ENCODE measurements around the gene MED20.

Gene MED20

DNA sequence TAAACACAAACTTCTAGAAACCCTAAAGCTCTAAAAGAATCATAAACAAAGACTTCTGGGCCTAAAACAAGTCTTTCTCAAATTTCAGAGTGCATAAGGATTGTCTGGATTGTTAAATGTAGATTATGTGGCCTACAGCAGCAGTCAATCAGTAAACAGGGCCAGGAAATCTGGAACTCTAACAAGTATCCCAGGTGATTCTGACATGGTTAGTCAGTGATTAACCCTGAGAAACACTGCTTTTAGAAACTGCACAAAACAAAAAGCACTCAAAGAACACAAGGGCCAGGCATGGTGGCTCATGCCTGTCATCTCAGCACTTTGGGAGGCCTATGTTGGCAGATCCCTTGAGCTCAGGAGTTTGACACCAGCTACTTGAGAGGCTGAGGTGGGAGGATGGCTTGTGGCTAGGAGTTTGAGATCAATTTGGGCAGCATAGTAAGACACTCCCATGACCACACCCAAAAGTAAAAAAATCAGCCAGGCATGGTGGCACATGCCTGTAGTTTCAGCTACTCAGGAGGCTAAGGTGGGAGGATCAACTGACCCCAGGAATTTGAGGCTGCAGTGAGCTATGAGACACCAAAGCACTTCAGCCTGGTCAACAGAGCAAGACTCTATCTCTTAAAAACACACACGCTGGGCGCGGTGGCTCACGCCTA is 5.9 kb downstream of the MED20 start:
- H3K4me3 ChIP-seq (ENCODE audit: low read depth, low read length), result no peak overlapping the region

DNA sequence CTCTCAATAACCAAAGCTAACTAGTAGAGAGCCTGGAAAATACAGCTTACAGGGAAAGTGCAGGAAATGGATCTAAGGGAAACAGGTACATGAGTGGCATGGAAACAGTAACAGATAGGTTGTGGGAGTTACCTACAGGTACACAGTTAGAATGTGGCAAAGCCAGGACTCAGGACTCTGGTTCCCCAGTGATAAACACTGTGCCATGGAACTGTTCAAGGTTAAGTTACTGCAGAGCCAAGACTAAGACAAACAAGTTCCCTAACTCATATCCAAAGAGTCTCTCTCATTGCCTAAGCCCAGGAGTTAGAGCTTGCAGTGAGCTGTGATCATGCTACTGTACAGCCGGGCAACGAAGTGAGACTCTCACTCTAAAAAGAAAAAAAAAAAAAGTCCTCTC is 6.6 kb downstream of the MED20 start:
- no peak overlapping the region for H3K4me3 ChIP-seq (ENCODE audit: low read depth, low read length)

DNA sequence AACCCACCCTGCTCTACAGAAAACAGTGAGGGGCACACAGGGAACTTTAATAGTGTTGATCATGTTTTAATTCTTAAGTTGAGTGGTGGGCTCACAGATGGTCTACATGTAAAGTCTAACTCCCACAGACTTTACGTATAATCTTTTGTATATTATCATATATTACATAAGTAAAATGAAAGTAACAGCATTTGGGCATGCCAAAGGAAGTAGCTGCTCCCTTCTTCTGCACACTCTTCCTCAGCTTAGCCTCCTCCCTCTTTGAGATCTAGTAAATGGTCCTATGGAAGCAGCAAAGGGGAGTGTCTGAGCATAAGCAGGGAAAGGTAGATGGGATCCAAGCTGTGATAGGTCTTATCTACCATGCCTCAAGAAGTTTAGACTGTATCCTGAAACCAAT is 11.2 kb downstream of the MED20 start:
- no peak overlapping the region for H3K4me3 ChIP-seq (ENCODE audit: low read depth, low read length)

DNA sequence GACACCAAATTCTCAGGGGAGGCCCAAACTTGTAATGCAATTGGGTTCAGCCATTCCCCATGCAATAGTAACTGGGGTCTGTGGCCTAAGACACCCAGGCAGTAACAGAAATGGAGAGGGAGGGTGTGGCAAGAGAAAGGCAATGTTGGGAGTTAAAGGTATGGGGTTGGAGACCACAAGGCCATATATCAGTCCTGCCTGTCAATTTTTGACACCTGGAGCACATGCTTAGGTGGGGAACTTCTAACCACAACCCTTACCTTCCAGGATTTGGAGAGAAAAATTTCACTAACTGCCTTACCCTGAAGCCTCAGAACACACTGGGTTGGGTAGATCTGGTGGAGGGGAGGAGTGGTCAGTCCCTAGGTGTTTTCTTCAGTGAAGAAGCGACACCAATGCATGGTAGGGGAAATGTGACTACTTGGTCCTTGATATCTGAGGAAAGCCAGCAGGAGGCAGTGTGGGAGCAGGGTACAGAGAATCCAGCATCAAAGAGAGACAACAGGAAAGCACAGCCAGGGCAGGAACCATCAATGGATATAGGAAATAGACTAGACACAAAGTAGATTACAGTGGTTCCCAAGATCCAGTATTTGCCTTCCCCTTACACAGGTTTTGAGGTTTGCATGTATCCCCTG is 18.9 kb downstream of the MED20 start:
- no peak overlapping the region for H3K4me3 ChIP-seq (ENCODE audit: low read depth, low read length)

DNA sequence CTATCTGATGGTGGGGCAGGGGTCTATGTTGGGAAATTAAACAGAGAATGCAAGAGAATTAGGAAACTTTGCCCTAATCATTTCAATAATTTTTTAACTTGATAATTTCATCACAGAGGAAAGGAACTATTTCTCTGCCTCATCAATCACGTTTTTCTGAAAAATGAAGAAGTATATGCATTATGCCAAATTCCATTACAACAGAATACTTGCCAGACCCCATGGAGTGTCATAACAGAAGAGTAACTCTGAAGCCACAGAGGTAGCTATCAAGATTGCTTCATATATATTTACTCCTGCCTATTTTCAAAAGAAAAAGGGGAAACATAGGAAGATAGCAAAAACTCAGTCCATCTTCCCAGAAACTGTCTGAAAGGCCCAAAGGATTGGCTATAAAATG is 20.1 kb downstream of the MED20 start:
- no peak overlapping the region for H3K4me3 ChIP-seq (ENCODE audit: low read depth, low read length)

DNA sequence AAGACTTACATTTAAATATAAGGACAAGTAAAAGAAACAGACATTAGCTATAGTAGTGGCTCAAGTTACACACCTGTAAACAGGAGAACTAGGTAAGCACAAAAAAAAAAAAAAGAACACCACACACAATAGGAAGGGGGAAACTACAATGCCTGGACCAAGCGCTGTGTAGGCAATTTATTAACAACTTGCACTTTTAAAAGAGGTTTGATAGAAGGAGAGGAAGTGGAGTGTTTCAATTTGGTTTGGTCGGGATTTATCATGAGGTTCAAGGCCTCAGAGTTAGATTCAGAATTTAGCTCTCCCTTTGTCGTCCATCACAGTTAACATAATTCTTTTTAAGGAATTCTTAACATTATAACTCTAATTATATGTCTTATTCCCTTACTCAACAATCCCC is 24.7 kb downstream of the MED20 start:
- peak overlapping the region; percentile 72 for H3K4me3 ChIP-seq (ENCODE audit: low read depth, low read length)

DNA sequence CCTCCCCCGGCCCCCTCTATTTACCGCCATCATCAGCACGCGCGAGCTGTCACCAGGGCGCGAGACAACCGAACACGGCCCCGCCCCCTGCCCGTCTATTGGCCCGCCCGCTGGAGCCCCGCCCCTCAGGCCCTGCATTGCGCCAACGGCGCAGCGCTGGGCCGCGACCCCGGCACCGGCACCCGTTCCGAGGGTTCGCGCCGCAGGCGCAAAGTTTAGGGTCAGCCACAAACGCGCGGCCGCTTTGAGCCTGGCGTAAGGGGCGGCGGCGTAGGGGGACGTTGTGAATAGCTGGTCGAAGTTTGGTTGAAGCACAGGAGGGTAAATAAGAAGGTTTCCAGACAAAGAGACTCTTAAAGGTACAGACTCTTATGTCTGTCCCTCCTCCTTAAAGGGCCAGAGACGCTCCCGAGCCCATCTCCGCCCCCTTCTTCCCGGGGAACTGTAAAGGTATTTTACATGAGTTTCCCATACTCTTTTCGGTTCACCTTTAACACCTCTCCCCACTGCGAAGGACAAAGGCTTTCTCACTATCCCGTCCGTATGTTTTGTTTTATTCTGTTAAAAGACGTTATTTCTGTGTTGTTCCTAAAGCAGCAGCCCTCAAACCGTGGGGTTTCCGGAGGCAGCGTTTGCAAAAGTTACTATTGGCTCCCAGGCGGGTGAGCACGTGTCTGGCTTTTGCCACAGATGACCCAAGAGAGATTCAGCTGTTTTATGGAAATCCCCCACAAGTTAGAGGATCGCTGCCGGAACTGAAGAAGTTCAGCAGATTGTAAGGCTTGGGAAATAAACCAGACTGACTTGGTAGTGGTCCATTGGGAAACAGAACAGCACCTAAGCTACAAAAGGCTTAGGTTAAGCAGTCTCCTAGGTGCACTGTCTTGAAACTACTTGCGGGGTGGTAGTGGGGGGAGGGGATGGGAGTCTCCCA is 25.4 kb downstream of the MED20 start, which contains the start of gene USP49:
TSS of gene USP49 (minus strand) at position 76 of the 934 bp plus-strand sequence. CDS start 88,392 bp downstream, outside the sequence.
- peak within 1 kb of the TSS; percentile 85 for H3K4me3 ChIP-seq (ENCODE audit: low read depth, low read length)

DNA sequence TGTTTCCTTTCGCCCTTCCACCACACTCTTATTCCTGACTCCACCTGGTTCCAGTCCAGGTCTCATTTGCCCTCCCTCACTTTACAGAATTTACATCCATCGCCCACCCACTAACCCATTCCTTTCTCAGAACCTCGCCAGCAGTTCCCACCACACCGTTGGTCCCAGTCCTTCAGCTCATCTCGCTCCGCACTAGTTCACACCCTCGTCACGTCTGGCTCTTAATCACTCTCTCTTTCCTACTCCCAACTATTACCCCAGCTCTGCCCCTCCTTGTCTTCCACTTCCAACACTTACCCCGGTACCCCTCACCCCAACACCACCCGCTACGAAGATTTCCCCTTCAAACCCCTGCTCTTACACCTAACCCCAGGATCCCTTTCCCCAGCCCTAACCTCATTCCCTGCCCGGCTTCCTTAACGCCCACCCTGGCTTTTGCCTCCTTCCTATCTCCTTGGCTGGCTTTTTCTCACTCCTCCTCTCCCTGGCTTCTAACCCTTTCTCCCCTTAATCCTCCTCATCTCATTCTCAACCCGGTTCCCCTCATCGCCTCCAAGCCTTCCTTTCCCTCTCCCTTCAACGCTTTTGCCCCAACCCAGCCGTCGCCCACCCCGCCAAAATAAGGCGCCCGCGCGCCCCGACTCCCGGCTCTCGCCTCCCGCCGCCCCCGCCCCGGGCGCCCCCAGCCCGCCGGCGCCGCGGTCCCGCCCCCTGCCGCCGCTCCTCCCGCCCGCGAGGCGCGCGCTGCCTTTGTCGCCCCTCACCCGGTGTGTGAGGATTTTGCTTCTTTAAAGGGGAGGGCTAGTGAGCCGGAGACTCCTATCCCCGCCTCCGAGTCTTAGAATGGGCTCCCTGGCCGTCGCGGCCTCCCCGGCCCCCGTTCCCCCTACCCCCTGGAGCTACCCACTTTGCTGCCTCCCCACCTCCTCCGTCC is 26.3 kb downstream of the MED20 start:
- H3K4me3 ChIP-seq (ENCODE audit: low read depth, low read length), result peak overlapping the region; percentile 85

DNA sequence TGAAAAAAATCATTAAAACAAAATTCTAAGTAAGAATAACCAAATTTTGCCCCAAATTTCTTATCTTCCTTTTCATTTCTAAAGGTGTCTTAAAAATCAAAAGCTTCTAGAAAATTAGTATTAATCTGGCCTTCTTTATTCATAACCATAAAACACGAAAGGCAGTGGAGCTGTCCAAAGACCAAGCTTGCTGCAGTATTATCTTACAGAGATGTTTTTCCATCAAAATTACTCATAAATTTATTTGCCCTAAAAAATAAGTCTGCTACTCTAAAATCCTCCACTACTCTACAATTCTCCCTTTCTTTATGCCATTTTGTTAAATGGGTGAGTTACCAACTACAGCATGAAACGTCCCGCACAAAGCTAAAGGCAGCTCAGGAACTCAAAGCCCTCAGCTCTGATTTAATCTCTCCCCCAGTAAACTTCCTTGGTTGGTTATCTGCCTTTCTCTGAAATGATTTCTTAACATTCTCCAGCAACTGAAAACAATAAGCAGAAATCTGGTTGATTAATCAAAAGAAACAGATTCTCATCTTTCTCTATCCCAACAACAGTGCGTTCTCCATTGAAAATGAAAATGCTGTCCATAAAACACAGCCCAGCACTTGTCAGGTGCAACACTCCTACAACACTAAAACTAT is 27.9 kb downstream of the MED20 start:
- H3K4me3 ChIP-seq (ENCODE audit: low read depth, low read length), result peak overlapping the region; percentile 85

DNA sequence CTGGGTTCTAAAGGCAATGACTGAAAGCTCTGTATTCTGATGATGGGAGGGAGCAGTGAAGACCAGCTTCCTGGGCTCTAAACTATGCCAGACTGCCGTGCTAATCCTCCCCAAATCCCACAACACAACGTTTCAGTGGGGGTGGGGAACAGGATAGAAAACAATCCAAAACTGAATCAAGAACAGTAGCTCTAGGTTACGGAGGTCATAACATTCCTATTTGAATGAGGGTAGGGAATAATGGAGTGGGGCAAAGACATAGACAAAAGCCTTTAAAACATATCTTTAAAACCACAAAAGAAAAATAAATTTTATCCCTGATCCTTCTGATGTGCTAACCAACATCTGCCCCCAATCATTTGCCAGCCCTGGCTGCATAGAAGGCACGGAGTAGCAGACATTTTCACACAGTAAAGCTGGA is 33.6 kb downstream of the MED20 start:
- H3K4me3 ChIP-seq (ENCODE audit: low read depth, low read length), result no peak overlapping the region

DNA sequence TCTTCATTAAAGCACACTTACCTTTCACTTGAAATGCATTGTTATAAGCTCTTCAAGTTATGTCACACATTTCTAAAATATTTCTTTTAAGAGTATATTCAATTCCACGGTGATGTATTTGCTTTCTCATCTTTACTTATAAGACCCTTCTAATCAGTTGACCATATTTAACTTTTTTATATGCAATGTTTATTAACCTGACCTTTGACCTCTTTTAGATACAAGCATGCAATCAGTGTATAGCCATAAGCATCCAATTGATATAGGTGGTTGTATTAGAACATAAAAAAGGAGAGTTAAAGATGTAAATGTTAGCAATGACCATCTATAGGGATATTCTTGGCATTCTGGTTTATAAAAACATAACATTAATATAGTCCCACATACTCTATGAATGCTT is 35.0 kb downstream of the MED20 start:
- H3K4me3 ChIP-seq (ENCODE audit: low read depth, low read length), result no peak overlapping the region

DNA sequence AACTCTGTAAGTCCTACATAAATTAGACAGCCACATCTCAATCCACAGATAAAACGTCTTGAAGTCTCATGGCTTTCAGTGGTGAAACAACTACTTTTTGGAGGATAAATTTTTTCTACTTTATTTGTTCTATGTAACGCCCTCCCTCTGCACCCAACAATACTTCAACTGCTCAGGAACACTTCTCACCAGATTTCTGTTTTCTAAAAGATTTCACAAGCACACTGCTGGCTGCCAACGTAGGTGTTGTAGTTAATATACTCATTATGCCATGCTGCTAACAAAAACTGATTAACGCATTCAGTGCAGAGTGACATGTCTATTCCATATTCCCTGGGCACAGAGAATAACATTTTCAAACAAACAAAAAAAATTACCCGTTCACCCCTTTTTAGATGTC is 36.0 kb downstream of the MED20 start:
- no peak overlapping the region for H3K4me3 ChIP-seq (ENCODE audit: low read depth, low read length)

DNA sequence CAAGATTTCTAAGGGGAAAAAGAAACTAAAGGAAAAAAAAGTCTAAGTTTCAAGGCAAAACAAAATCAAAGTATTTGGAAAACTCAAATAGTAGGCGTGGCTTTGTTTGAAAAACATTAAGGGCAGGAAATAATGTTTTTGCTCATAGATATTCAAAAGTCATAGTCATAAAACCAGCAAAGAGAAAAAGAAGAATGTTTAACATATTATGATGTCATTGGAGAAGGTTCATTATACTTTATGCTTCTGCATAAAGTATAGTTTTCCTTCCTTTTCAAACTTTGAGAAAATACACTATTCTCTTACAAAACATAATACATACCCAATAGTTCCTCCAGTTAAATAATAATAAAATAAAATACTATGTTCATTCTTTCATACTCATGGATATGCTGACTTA is 39.4 kb downstream of the MED20 start:
- H3K4me3 ChIP-seq (ENCODE audit: low read depth, low read length), result no peak overlapping the region

DNA sequence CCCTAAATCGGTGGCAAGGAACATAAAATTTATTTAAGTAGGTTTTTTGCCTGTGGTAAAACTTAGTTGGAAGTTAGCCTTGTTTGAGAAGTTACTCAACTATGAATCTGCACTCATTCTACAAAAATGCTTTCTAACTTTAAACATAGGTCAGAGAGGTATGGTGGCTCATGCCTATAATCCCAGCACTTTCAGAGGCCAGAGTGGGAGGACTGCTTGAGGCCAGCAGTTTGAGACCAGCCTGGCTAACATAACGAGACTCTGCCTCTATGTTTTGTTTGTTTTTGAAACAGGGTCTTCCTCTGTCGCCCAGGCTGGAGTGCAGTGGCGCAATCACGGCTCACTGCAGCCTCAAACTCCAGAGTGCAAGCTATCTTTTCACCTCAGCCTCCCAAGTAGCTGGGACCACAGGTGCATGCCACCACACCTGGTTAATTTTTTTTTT is 42.0 kb downstream of the MED20 start:
- no peak overlapping the region for H3K4me3 ChIP-seq (ENCODE audit: low read depth, low read length)

DNA sequence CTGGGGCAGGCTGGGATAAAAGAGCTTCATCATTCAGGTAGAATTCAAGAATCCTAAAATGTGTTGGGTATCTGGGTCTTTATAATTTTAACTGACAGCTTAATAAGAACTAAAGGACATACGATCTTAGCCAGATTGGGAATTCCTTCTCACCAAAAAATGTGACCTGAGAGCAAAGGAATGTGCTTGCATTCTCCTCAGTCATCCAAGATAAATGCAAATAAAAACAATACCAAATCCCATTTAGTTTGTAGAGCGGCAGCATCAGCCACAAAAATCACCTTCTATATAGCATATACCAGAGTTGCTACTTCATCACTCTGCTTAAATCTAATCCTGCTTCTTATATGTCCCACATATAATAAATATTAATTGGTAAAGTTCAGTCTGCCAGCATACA is 42.7 kb downstream of the MED20 start:
- no peak overlapping the region for H3K4me3 ChIP-seq (ENCODE audit: low read depth, low read length)

DNA sequence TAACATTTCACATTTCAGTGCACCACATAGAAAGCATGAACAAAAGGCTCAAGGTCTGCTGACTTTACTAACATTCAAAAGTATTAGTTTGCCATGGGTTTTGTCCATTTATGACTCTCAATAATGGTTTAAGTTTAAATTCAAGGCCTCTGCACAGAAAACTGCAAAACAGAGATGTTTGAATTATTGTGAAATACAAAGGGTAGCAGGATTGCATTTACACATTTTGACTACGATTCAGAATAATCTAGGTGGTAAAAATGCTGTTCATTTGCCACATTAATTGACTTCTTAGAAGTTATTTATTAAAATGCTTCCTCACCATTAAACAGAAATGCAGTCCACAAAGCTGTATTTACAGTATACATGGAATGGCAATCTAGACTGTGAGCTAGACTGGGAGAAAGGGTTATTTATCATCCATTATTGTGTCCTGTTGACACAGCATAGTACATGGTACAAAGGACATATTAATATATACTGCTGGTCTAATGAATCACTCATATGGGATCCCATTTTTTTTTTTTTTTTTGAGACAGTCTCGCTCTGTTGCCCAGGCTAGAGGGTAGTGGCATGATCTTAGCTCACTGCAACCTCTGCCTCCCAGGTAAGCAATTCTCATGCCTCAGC is 43.8 kb downstream of the MED20 start:
- no peak overlapping the region for H3K4me3 ChIP-seq (ENCODE audit: low read depth, low read length)

DNA sequence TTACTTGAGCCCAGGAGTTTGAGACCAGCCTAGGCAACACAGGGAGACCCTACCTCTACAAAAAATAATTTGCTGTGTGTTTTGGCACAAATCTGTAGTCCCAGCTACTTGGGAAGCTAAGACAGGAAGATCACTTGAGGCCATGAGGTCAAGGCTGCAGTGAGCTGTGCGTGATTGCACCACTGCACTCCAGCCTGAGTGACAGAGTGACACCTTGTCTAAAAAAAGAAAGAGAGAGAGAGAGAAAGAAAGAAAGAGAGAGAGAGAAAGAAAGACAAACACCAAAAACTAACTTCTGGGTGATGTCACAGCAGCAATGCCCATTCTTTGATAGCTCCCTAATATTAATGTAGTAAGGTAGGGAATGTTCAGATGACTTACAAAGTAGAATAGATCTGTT is 46.2 kb downstream of the MED20 start:
- H3K4me3 ChIP-seq (ENCODE audit: low read depth, low read length), result no peak overlapping the region

DNA sequence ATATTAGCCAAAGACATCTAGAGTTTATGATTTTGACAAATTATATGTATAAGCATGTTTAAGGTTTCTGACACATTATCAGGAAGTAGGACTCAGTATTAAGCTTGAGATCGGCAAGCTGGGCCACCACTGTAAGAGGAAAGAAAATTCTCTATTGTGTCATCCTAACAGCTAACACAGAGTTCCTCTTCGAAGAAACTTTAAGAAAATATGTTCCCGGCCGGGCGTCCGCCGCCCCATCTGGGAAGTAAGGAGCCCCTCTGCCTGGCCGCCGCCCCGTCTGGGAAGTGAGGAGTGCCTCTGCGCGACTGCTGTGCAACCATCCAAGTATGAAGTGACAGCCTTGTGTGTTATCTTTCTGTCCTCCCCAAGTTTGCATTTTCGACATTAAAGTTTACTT is 48.8 kb downstream of the MED20 start:
- no peak overlapping the region for H3K4me3 ChIP-seq (ENCODE audit: low read depth, low read length)

DNA sequence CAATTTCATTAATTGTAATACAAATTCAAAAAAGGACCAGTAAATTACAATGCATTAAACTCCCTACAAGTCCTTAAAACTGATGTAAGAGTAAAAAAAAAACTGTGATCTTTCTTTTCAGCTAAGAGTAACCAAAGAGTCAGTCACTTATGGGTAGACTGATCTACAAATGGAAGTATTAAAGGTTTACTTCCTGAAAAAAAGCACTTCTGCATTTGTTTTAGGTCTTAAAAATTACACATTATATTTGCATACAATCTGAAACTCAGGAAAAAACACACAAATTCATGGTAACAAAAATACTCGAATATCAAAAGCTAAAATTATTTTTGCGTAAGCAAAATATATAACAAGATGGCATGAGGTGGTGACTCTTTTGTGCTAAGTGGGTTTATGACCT is 49.2 kb downstream of the MED20 start:
- no peak overlapping the region for H3K4me3 ChIP-seq (ENCODE audit: low read depth, low read length)

DNA sequence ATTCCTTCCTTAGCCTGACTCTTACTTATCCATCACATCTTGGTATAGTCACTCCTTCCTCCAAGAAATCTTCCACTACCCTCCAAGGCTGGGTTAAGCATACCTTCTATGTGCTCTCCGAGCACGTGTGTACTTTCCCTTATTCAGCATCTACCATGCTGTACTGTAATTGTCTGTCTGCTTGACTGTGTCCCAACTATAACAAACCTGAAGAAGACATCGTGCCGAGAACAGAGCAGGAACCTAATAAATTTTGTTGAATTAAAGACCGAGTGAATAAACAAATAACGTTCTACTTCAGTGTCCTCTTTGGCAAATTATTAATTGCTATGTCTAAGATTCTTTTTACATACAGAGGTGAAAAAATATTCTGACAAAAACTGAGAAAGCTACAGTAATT is 61.6 kb downstream of the MED20 start:
- H3K4me3 ChIP-seq (ENCODE audit: low read depth, low read length), result no peak overlapping the region
